Prostate gland (tissue), 2 donors: ENCODE data around the gene HCFC1R1.

Experiments
- POLR2A ChIP-seq: fragments of 450-650 bp; IDR thresholded peaks from one replicate; pipeline ENCODE4 v1.6.1; 2016; ENCODE audit warnings: antibody characterized with exemption, mild to moderate bottlenecking
- TF ChIP-seq, protein P1 (sequence below), 4 experiments: fragments of 200-600 bp in 2 of 4; fragments of 450-650 bp in 2 of 4; sonication (generic) in 2 of 4; IDR thresholded peaks; 1 replicate in 3 of 4; 2 replicates in 1 of 4; pipeline ENCODE4 v1.5.1; 2016 to 2019; ENCODE audit warnings: antibody characterized with exemption in 4 of 4, mild to moderate bottlenecking in 2 of 4, moderate library complexity in 2 of 4

DNA sequence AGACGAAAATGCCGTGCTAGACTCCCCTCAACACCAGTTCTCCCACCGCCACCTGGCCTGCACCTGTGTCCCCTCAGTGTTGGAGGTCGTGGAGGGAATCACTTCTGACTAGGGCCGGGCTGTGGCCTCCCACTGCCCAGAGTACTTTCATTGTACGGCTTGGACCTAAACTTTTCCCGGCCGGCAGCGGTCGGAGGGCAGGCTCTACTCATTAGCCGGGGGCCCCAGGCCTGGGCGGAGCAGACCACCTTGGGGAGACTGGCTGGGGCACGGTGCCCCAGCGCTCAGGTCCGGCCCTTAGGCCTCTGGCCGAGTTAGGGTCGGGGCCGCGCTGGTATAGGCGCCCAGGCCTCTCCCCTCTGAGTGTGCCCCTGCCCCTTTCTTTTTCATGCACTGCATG lies 6.4 kb downstream of the HCFC1R1 start:
- no peak for TF ChIP-seq POLR2A
- TF ChIP-seq, protein P1, sequence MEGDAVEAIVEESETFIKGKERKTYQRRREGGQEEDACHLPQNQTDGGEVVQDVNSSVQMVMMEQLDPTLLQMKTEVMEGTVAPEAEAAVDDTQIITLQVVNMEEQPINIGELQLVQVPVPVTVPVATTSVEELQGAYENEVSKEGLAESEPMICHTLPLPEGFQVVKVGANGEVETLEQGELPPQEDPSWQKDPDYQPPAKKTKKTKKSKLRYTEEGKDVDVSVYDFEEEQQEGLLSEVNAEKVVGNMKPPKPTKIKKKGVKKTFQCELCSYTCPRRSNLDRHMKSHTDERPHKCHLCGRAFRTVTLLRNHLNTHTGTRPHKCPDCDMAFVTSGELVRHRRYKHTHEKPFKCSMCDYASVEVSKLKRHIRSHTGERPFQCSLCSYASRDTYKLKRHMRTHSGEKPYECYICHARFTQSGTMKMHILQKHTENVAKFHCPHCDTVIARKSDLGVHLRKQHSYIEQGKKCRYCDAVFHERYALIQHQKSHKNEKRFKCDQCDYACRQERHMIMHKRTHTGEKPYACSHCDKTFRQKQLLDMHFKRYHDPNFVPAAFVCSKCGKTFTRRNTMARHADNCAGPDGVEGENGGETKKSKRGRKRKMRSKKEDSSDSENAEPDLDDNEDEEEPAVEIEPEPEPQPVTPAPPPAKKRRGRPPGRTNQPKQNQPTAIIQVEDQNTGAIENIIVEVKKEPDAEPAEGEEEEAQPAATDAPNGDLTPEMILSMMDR (IDR thresholded peaks at IDR 0.05): no peak
